Endodermal cell (in vitro differentiated cells): ENCODE measurements around the gene POU2AF1. TPM values are rescaled to one million over a fixed set of nuclear protein-coding genes. Genes with fewer than 3 reads are reported as not detected.

Experiments
- DNase-seq: peaks from one replicate; pipeline ENCODE4 v3.0.0-alpha.2; 2017
- H3K27ac ChIP-seq: 2 replicates; pipeline ENCODE4 v1.5.1; 2013; ENCODE audit warnings: mild to moderate bottlenecking, low read depth, low read length, moderate library complexity
- H3K27me3 ChIP-seq: 2 replicates; pipeline ENCODE4 v1.6.1; 2013; ENCODE audit warnings: mild to moderate bottlenecking, low read length, moderate library complexity; ENCODE audit not compliant: insufficient read depth, control insufficient read depth, poor library complexity, severe bottlenecking
- H3K36me3 ChIP-seq: 2 replicates; pipeline ENCODE4 v1.7.0; 2013; ENCODE audit warnings: mild to moderate bottlenecking, low read length, moderate library complexity; ENCODE audit not compliant: control insufficient read depth, insufficient read depth
- H3K4me1 ChIP-seq: one replicate; pipeline ENCODE4 v1.7.0; 2013; ENCODE audit warnings: low read length; ENCODE audit not compliant: control insufficient read depth, insufficient read depth
- H3K4me3 ChIP-seq: 2 replicates; pipeline ENCODE4 v1.5.1; 2013; ENCODE audit warnings: mild to moderate bottlenecking, low read length, moderate library complexity
- H3K9ac ChIP-seq: 2 replicates; pipeline ENCODE4 v1.6.1; 2013; ENCODE audit warnings: mild to moderate bottlenecking, low read length, moderate library complexity; ENCODE audit not compliant: poor library complexity, severe bottlenecking; ENCODE audit errors: extremely low read depth
- H3K9me3 ChIP-seq: 2 replicates; pipeline ENCODE4 v1.6.1; 2013; ENCODE audit warnings: mild to moderate bottlenecking, low read length, moderate library complexity; ENCODE audit not compliant: control insufficient read depth
- H3K27ac Mint-ChIP-seq: 2 replicates; pipeline ENCODE4 v1.8.0; 2020; ENCODE audit warnings: mixed read lengths
- H3K27me3 Mint-ChIP-seq: 2 replicates; pipeline ENCODE4 v1.8.0; 2021; ENCODE audit warnings: mild to moderate bottlenecking, mixed read lengths; ENCODE audit not compliant: insufficient read depth
- H3K36me3 Mint-ChIP-seq: 2 replicates; pipeline ENCODE4 v1.8.0; 2020; ENCODE audit warnings: low read depth, mixed read lengths
- H3K4me1 Mint-ChIP-seq: 2 replicates; pipeline ENCODE4 v1.8.0; 2020; ENCODE audit warnings: mixed read lengths
- H3K4me3 Mint-ChIP-seq: 2 replicates; pipeline ENCODE4 v1.8.0; 2020; ENCODE audit warnings: mild to moderate bottlenecking, moderate library complexity, mixed read lengths
- H3K9me3 Mint-ChIP-seq: 2 replicates; pipeline ENCODE4 v1.8.0; 2020; ENCODE audit warnings: mild to moderate bottlenecking, mixed read lengths
- WGBS, 2 experiments: methylation state at CpG; one replicate each; pipeline versions ENCODE4 v1.1.5 to v1.1.7; 2013; ENCODE audit warnings: missing lambda C conversion rate in 2 of 2, mixed read lengths in 1 of 2; ENCODE audit not compliant: insufficient coverage in 1 of 2, insufficient read length in 1 of 2; 5-methylcytosine and 5-hydroxymethylcytosine counted together
- total RNA-seq, 2 donors: library from RNA; stranded (reverse); fragmentation: NEBNext Ultra II Directional in 1 of 2; extraction: Animal tissue kit (Norgen Biotek cat#: 25700) in 1 of 2; gene quantifications; 2 replicates in 1 of 2; 3 replicates in 1 of 2; pipeline ENCODE4 v1.2.1, GENCODE V29; 2021
- TF ChIP-seq, protein P1 (sequence below): fragments of 200-600 bp; sonication (generic); conservative IDR thresholded peaks from 2 replicates; pipeline ENCODE4 v1.5.0; 2021; ENCODE audit warnings: antibody characterized with exemption, mild to moderate bottlenecking

The POU2AF1 gene
- total RNA-seq, 2 donors from 2014 or later = 0.46 to 0.77 TPM

GRCh38 chr11:111410951-111411350 is 31.9 kb upstream of the POU2AF1 start:
- no peaks in the 10 kb centered on the region for H3K36me3 ChIP-seq
- Mint-ChIP-seq H3K27ac (no peak overlapping the region), H3K4me1 (no peaks in the 10 kb centered on the region), H3K4me3 (no peak overlapping the region), H3K9me3 (no peaks in the 10 kb centered on the region), H3K36me3 (no peaks in the 10 kb centered on the region), H3K27me3 (peaks cover 6% of the 10 kb centered on the region)
- no peak overlapping the region for H3K9ac ChIP-seq
- TF ChIP-seq, protein P1, sequence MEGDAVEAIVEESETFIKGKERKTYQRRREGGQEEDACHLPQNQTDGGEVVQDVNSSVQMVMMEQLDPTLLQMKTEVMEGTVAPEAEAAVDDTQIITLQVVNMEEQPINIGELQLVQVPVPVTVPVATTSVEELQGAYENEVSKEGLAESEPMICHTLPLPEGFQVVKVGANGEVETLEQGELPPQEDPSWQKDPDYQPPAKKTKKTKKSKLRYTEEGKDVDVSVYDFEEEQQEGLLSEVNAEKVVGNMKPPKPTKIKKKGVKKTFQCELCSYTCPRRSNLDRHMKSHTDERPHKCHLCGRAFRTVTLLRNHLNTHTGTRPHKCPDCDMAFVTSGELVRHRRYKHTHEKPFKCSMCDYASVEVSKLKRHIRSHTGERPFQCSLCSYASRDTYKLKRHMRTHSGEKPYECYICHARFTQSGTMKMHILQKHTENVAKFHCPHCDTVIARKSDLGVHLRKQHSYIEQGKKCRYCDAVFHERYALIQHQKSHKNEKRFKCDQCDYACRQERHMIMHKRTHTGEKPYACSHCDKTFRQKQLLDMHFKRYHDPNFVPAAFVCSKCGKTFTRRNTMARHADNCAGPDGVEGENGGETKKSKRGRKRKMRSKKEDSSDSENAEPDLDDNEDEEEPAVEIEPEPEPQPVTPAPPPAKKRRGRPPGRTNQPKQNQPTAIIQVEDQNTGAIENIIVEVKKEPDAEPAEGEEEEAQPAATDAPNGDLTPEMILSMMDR = no peak
- H3K27me3 ChIP-seq = no peaks in the 10 kb centered on the region
- no peak overlapping the region for H3K4me3 ChIP-seq
- H3K9me3 ChIP-seq = no peaks in the 10 kb centered on the region
- H3K27ac ChIP-seq = no peak overlapping the region
- H3K4me1 ChIP-seq = no peaks in the 10 kb centered on the region
- 91 to 96% methylated on average over 5 of the region's 5 CpGs for WGBS, 2 experiments
- no peak for DNase-seq

- TF ChIP-seq, protein P1 = no peak
- 67 to 96% methylated on average over 1 of the region's 1 CpG for WGBS, 2 experiments
Observed at GRCh38 chr11:111409915-111410314, 30.8 kb upstream of the POU2AF1 start.

GRCh38 chr11:111408789-111409727 is 30.0 kb upstream of the POU2AF1 start:
- WGBS, 2 experiments = 89 to 95% methylated on average over 4 to 6 of the region's 6 CpGs
- no peak for DNase-seq
- Histone ChIP-seq H3K27ac (no peak overlapping the region), H3K9me3 (no peaks in the 10 kb centered on the region), H3K27me3 (no peaks in the 10 kb centered on the region), H3K9ac (no peak overlapping the region), H3K36me3 (no peaks in the 10 kb centered on the region), H3K4me1 (no peaks in the 10 kb centered on the region), H3K4me3 (no peak overlapping the region)
- peaks cover 1% of the 10 kb centered on the region for H3K9me3 Mint-ChIP-seq
- no peak overlapping the region for H3K4me3 Mint-ChIP-seq
- TF ChIP-seq, protein P1 = no peak
- no peaks in the 10 kb centered on the region for H3K4me1 Mint-ChIP-seq
- no peaks in the 10 kb centered on the region for H3K27me3 Mint-ChIP-seq
- no peaks in the 10 kb centered on the region for H3K36me3 Mint-ChIP-seq
- H3K27ac Mint-ChIP-seq = no peak overlapping the region

More at GRCh38 chr11:111409915-111410314, 30.8 kb upstream of the POU2AF1 start:
- no peaks in the 10 kb centered on the region for H3K4me1 ChIP-seq
- Mint-ChIP-seq H3K27ac (no peak overlapping the region), H3K9me3 (no peaks in the 10 kb centered on the region), H3K4me1 (no peaks in the 10 kb centered on the region), H3K27me3 (peaks cover 6% of the 10 kb centered on the region), H3K4me3 (no peak overlapping the region), H3K36me3 (no peaks in the 10 kb centered on the region)
- no peak overlapping the region for H3K27ac ChIP-seq
- H3K27me3 ChIP-seq = no peaks in the 10 kb centered on the region
- H3K36me3 ChIP-seq = no peaks in the 10 kb centered on the region
- H3K9ac ChIP-seq = no peak overlapping the region
- no peaks in the 10 kb centered on the region for H3K9me3 ChIP-seq
- no peak for DNase-seq
- no peak overlapping the region for H3K4me3 ChIP-seq
